ENCODE data around the gene XKRX.

The XKRX gene

GRCh38 chrX:100864657-100865391 lies 63.9 kb downstream of the XKRX start:
- Histone ChIP-seq H3K4me1 (ENCODE audit: insufficient read depth, poor library complexity, severe bottlenecking) (no peaks in the 10 kb centered on the region), H3K36me3 (ENCODE audit: low read depth) (no peaks in the 10 kb centered on the region), H3K27ac (ENCODE audit: poor library complexity, severe bottlenecking) (no peak overlapping the region), H3K9me3 (ENCODE audit: severe bottlenecking) (no peaks in the 10 kb centered on the region), H3K27me3 (ENCODE audit: insufficient read depth, poor library complexity, severe bottlenecking) (no peaks in the 10 kb centered on the region), H3K4me3 (ENCODE audit: severe bottlenecking) (no peak overlapping the region)
- no peak for TF ChIP-seq CTCF (IDR thresholded peaks at IDR 0.05; ENCODE audit: poor library complexity, severe bottlenecking)
- no peak for ATAC-seq (ENCODE audit: low read depth)
- DNase-seq (ENCODE audit: low spot score) = no peak

All from RWPE2 (cell line).